ENCODE measurements around the gene CDKAL1. TPM values are rescaled to one million over a fixed set of nuclear protein-coding genes. Genes with fewer than 3 reads are reported as not detected.
"Not testable (repeated sequence)": the region's sequence is repeated elsewhere in the genome, so short reads cannot be mapped to it uniquely, and the experiment has no call there.

CDKAL1 gene
- total RNA-seq, 1 experiment from 2014 or later = 21.8 TPM

DNA sequence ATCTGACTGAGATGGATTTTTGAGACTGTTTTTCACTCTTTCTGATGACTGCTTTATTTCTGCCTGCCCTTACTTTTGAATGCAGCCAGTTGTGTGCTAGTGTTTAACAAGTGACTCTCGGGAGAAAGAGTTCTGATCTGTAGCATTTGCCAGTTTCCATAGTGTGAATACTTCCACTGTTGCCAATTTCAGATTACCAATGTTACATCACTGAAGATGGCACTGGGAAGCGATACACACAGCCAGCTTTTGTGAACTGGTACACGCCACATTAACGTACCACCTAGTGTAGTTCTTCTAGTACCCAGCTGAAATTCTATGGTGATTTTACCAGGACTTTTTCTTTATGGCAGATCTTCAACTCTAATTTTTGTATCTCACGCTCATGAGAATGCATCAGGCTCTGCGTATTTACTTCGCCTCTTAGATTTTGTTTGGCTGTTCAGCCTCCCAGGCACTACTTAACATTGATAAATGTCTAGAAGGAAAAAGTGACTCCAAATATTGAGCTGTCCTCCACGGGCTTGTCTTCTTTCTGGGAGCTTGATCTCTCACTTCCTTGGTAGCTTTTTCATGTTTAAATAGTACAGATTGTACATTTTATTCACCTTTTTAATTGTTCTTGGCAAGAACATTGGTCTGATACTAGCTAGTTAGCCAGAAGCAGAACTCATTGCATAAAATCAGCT, 537.7 kb downstream of the CDKAL1 start:
- Histone ChIP-seq H3K36me3 (no peaks in the 10 kb centered on the region), H3K27me3 (no peaks in the 10 kb centered on the region), H3K4me3 (no peak overlapping the region), H3K9me3 (replicated peaks) (no peaks in the 10 kb centered on the region), H3K27ac (no peak overlapping the region), H3K4me1 (no peaks in the 10 kb centered on the region)
- DNase-seq = no peak

GRCh38 chr6:21073318-21073839, 539.1 kb downstream of the CDKAL1 start:
- H3K36me3 ChIP-seq = no peaks in the 10 kb centered on the region
- H3K27me3 ChIP-seq = no peaks in the 10 kb centered on the region
- no peaks in the 10 kb centered on the region for H3K9me3 ChIP-seq (replicated peaks)
- DNase-seq = no peak
- H3K4me1 ChIP-seq = no peaks in the 10 kb centered on the region
- no peak overlapping the region for H3K27ac ChIP-seq
- H3K4me3 ChIP-seq = no peak overlapping the region

DNA sequence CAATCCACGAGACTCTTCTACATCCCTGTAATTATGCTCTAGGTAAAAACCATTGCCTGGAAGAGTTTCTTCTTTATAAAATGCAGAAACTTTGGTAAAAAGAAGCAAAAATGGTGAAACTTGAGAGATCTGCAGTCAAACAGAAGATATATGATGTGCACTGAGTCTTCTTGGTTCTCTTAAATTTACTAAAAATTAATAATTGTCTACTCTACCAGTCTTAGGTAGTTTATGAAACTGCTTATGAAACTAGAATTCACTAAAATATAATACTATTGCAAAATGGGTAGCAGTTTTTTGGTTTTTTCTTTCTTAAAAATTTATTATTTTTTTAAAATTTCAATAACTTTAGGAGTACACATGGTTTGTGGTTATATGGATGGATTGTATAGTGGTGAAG, 540.2 kb downstream of the CDKAL1 start:
- no peak for DNase-seq
- H3K4me3 ChIP-seq = no peak overlapping the region
- H3K4me1 ChIP-seq = no peaks in the 10 kb centered on the region
- H3K9me3 ChIP-seq (replicated peaks) = no peaks in the 10 kb centered on the region
- H3K36me3 ChIP-seq = no peaks in the 10 kb centered on the region
- H3K27me3 ChIP-seq = no peaks in the 10 kb centered on the region
- no peak overlapping the region for H3K27ac ChIP-seq

- no peaks in the 10 kb centered on the region for H3K9me3 ChIP-seq (replicated peaks)
- H3K27me3 ChIP-seq = no peaks in the 10 kb centered on the region
- no peak overlapping the region for H3K27ac ChIP-seq
- no peak overlapping the region for H3K4me3 ChIP-seq
- no peak for DNase-seq
- no peaks in the 10 kb centered on the region for H3K4me1 ChIP-seq
- H3K36me3 ChIP-seq = no peaks in the 10 kb centered on the region
These were observed 541.7 kb downstream of the CDKAL1 start for GRCh38 chr6:21075986-21076385.

DNA sequence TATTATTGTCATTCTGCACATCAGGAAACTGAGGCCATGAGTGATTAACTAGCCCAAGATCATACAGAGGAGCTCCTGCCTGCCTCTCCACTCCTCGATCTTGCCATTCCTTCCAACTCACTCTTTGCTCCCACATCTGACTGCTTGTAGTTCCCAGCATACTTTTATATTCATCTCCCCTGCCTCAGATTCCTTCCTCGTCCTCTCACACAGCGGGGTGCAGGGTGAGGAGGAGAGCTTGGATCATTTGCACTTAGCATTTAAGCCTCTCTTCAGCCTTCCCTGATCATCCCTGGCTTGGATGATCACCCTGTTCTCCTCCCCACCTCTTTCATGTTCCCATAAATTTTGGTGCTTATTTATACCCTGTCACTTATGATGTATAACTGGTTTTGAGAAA, 544.2 kb downstream of the CDKAL1 start:
- Histone ChIP-seq H3K36me3 (no peaks in the 10 kb centered on the region; the same call in 1 of the 2 replicates), H3K9me3 (replicated peaks) (no peaks in the 10 kb centered on the region), H3K4me1 (no peaks in the 10 kb centered on the region), H3K27ac (no peak overlapping the region), H3K27me3 (no peaks in the 10 kb centered on the region), H3K4me3 (no peak overlapping the region)
- no peak for DNase-seq

GRCh38 chr6:21079468-21080048, 545.3 kb downstream of the CDKAL1 start:
- Histone ChIP-seq H3K4me1 (no peaks in the 10 kb centered on the region), H3K36me3 (no peaks in the 10 kb centered on the region; the same call in 1 of the 2 replicates), H3K27me3 (no peaks in the 10 kb centered on the region), H3K4me3 (no peak overlapping the region), H3K27ac (no peak overlapping the region), H3K9me3 (replicated peaks) (no peaks in the 10 kb centered on the region)
- DNase-seq = no peak

DNA sequence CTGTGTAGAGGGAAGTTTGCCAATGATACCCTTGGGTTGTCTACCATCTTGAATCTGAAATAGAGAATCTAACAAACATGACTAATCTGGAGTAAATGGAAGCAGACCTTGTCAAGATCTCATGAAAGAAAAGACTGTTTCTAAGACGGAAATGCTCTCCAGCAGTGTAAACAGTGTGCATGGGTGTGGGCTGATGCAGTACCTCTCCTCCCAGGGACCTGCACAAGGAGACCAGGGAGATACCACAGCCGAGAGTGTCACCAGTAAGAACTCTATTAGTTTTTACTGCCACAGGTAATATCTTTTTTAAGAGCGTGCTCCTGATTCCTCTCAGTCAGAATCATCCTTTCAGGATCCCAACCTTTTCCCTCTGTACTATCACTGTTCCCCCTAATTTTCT, 546.0 kb downstream of the CDKAL1 start:
- H3K9me3 ChIP-seq (replicated peaks) = no peaks in the 10 kb centered on the region
- H3K4me3 ChIP-seq = no peak overlapping the region
- DNase-seq = no peak
- no peaks in the 10 kb centered on the region; the same call in 1 of the 2 replicates for H3K36me3 ChIP-seq
- H3K4me1 ChIP-seq = no peaks in the 10 kb centered on the region
- no peak overlapping the region for H3K27ac ChIP-seq
- no peaks in the 10 kb centered on the region for H3K27me3 ChIP-seq

- no peak overlapping the region for H3K4me3 ChIP-seq
- no peaks in the 10 kb centered on the region; the same call in 1 of the 2 replicates for H3K36me3 ChIP-seq
- no peaks in the 10 kb centered on the region for H3K27me3 ChIP-seq
- no peaks in the 10 kb centered on the region for H3K9me3 ChIP-seq (replicated peaks)
- no peaks in the 10 kb centered on the region for H3K4me1 ChIP-seq
- no peak overlapping the region for H3K27ac ChIP-seq
- no peak for DNase-seq
These were observed 547.8 kb downstream of the CDKAL1 start for GRCh38 chr6:21082091-21082490.

DNA sequence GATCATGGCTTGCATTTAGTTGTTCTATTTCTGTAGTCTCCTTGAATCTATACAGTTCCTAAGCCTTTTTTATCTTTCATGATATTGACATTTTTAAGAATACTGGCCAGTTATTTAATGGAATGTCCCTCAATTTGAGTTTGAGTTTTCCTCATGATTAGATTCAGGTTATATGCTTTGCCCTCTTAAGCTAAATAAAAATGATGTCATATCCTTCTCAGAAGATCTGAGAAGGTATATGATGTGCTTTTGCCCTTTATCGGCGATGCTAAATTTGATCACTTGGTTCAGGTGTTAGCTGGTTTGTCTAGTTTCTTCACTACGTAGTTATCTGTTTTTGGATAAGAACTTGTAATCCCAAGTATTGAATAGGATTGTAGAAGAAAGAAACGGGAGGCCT, 549.5 kb downstream of the CDKAL1 start:
- H3K27ac ChIP-seq = no peak overlapping the region
- no peak for DNase-seq
- no peaks in the 10 kb centered on the region for H3K27me3 ChIP-seq
- no peak overlapping the region for H3K4me3 ChIP-seq
- H3K4me1 ChIP-seq = no peaks in the 10 kb centered on the region
- H3K9me3 ChIP-seq (replicated peaks) = no peaks in the 10 kb centered on the region
- no peaks in the 10 kb centered on the region; the same call in 1 of the 2 replicates for H3K36me3 ChIP-seq

DNA sequence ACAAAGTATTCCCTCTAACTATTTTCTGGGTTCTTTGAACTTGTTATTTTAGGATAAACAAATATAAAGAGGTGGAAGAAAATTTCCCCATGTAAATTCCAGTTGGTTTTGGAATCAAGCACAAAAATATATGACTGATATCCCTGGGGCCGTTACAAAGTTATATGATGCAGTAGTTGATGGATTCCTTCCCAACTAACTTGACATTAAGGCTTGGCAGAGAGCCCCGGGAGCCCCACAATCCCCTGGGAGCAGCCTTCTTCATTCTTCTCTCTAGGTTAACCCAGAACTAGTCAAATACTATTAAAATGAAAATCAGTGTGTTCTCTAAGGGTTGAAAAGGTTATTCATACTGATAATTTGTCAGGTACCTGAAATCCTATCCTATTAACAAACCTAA, 550.4 kb downstream of the CDKAL1 start:
- Histone ChIP-seq H3K9me3 (replicated peaks) (no peaks in the 10 kb centered on the region), H3K27ac (no peak overlapping the region), H3K4me1 (no peaks in the 10 kb centered on the region), H3K4me3 (no peak overlapping the region), H3K36me3 (no peaks in the 10 kb centered on the region; the same call in 1 of the 2 replicates), H3K27me3 (no peaks in the 10 kb centered on the region)
- no peak for DNase-seq

DNA sequence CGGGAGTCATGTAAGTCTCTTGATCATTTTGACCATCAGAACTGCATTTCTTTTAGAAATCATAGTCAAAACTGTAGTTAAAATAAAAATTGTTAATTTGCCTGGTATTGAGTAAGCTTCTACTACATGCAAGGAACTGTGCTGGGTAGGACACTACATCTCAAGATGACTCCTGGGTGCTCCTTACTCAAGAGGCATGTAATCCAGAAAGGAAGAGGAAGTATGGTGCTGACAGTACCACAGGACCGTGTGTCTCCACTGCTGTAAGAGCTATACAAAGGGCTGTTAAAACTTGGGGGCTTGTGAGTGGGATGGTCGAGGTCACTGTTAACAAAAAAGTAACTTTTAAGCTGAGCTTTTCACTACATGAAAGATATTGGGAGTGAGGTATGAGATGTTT, 551.0 kb downstream of the CDKAL1 start:
- no peaks in the 10 kb centered on the region for H3K9me3 ChIP-seq (replicated peaks)
- H3K36me3 ChIP-seq = no peaks in the 10 kb centered on the region; the same call in 1 of the 2 replicates
- no peaks in the 10 kb centered on the region for H3K4me1 ChIP-seq
- H3K27ac ChIP-seq = no peak overlapping the region
- no peak overlapping the region for H3K4me3 ChIP-seq
- no peaks in the 10 kb centered on the region for H3K27me3 ChIP-seq
- no peak for DNase-seq

DNA sequence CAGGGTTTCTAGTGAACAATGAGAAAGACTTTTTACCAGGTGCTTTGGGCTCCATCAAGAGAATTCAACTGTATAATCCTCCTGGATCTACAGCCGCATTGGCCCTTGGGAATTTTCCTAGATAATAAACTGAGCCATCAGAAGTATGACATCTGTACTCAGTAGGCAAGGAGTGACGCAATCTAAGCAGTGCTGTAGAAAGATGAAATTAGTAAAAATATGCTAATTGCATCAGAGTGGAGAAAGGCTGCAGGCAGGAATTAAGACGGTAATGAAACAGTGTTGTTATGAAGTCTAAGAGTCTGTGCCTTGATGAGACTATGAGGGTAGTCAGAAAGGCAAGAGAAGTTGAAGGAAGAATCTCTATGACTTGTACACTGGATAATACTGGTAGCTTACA, 551.4 kb downstream of the CDKAL1 start:
- H3K36me3 ChIP-seq = no peaks in the 10 kb centered on the region; the same call in 1 of the 2 replicates
- H3K4me1 ChIP-seq = no peaks in the 10 kb centered on the region
- H3K27me3 ChIP-seq = no peaks in the 10 kb centered on the region
- H3K9me3 ChIP-seq (replicated peaks) = no peaks in the 10 kb centered on the region
- no peak overlapping the region for H3K27ac ChIP-seq
- DNase-seq = no peak
- H3K4me3 ChIP-seq = no peak overlapping the region

- Histone ChIP-seq H3K4me1 (no peaks in the 10 kb centered on the region), H3K36me3 (no peaks in the 10 kb centered on the region; the same call in 1 of the 2 replicates), H3K9me3 (replicated peaks) (no peaks in the 10 kb centered on the region), H3K27ac (no peak overlapping the region), H3K4me3 (no peak overlapping the region), H3K27me3 (no peaks in the 10 kb centered on the region)
- no peak for DNase-seq
These were observed 552.9 kb downstream of the CDKAL1 start for GRCh38 chr6:21087188-21087587.

DNA sequence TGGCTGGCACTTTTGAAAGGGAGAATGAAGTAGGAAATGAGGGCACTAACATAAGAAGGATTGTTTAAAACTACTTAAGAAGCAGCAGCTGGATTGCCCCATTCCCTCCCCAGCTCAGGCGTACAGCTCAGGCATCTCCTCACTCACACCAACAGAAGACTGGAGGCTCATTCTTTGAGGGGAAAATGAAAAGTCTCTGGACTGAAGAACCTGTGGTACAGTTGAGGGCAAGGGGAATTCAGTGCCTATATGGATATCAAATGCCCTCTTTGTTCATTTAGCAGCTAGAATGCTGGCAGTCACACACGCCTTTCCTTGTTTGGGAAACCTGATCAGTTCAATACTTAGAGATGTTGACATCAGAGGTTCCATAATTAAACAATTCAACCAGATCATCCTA, 557.2 kb downstream of the CDKAL1 start:
- DNase-seq = no peak
- no peak overlapping the region for H3K27ac ChIP-seq
- no peaks in the 10 kb centered on the region for H3K36me3 ChIP-seq
- no peaks in the 10 kb centered on the region for H3K4me1 ChIP-seq
- H3K9me3 ChIP-seq (replicated peaks) = no peaks in the 10 kb centered on the region
- no peak overlapping the region for H3K4me3 ChIP-seq
- H3K27me3 ChIP-seq = no peaks in the 10 kb centered on the region

- H3K36me3 ChIP-seq; H3K27me3 ChIP-seq; H3K4me1 ChIP-seq; H3K4me3 ChIP-seq; H3K9me3 ChIP-seq (replicated peaks); DNase-seq; H3K27ac ChIP-seq: not testable (repeated sequence)
These were observed 558.0 kb downstream of the CDKAL1 start for GRCh38 chr6:21092231-21092772.
